Measurements from ENCODE around the gene TBKBP1. TPM values are rescaled to one million over a fixed set of nuclear protein-coding genes. Genes with fewer than 3 reads are reported as not detected.

The TBKBP1 gene
- polyA plus RNA-seq, 3 donors = 0.22 to 7.7 (median 0.45) TPM

GRCh38 chr17:47702391-47702995 lies 8.5 kb downstream of the TBKBP1 start:
- peaks cover 0 to 5% (median 0%) of the 10 kb centered on the region in 7 donors for H3K9me3 Mint-ChIP-seq
- H3K4me3 Mint-ChIP-seq = no peak overlapping the region
- Histone ChIP-seq H3K9me3 (replicated peaks in 1 of 2; ENCODE audit: control insufficient read depth in 1 of 2, insufficient read depth in 1 of 2, low read length in 2 of 2) (no peaks in the 10 kb centered on the region), H3K36me3 (replicated peaks in 1 of 2; ENCODE audit: control insufficient read depth in 1 of 2, insufficient read depth in 2 of 2, low read length in 2 of 2) (no peaks in the 10 kb centered on the region), H3K4me1 (ENCODE audit: control insufficient read depth in 1 of 2, insufficient read depth in 2 of 2, low read length in 2 of 2) (peaks cover 41 to 44% of the 10 kb centered on the region in 2 donors), H3K4me3 (replicated peaks in 1 of 3; ENCODE audit: low read depth in 2 of 3, low read length in 3 of 3) (no peak overlapping the region), H3K27me3 (ENCODE audit: control insufficient read depth in 2 of 2, insufficient read depth in 2 of 2, low read length in 2 of 2) (peaks cover 0 to 15% of the 10 kb centered on the region in 2 donors), H4K20me1 (ENCODE audit: insufficient read depth, low read length) (peaks cover 6% of the 10 kb centered on the region), H3K4me2 (replicated peaks; ENCODE audit: extremely low read depth, low read length, poor library complexity, severe bottlenecking) (peak overlapping the region; percentile 78), H3K9ac (ENCODE audit: insufficient read depth, low read length, poor library complexity, severe bottlenecking) (no peak overlapping the region), H2AFZ (ENCODE audit: insufficient read depth, low read depth, low read length, poor library complexity, severe bottlenecking) (no peak overlapping the region), H3K27ac (ENCODE audit: low read depth in 1 of 2, low read length in 2 of 2) (no peak overlapping the region), H3K79me2 (ENCODE audit: insufficient read depth, low read length) (no peaks in the 10 kb centered on the region)
- H3K4me1 Mint-ChIP-seq = peaks cover 46% of the 10 kb centered on the region
- H3K27me3 Mint-ChIP-seq (ENCODE audit: low read depth in 3 of 3) = peaks cover 18 to 34% (median 18%) of the 10 kb centered on the region in 3 donors
- 100% methylated on average over 4 of the region's 12 CpGs for WGBS (ENCODE audit: insufficient coverage)
- TF ChIP-seq CTCF (IDR thresholded peaks at IDR 0.05) = no peak
- intact Hi-C loops (cut with micrococcal nuclease) = no loop called here
- H3K27ac Mint-ChIP-seq = peak overlapping the region in 2 of 7 donors; percentile 18 to 68
- H3K36me3 Mint-ChIP-seq = peaks cover 3 to 4% of the 10 kb centered on the region in 2 donors
- no peak for DNase-seq

- DNase-seq = peak in 1 of 3 donors; percentile 26
- H2AFZ ChIP-seq (ENCODE audit: insufficient read depth, low read depth, low read length, poor library complexity, severe bottlenecking) = peak overlapping the region; percentile 73
- H3K9ac ChIP-seq (ENCODE audit: insufficient read depth, low read length, poor library complexity, severe bottlenecking) = no peak overlapping the region
- Mint-ChIP-seq H3K36me3 (peaks cover 3 to 4% of the 10 kb centered on the region in 2 donors), H3K4me3 (peak overlapping the region; percentile 48 to 76), H3K4me1 (peaks cover 49% of the 10 kb centered on the region), H3K27me3 (ENCODE audit: low read depth in 3 of 3) (peaks cover 18 to 33% (median 18%) of the 10 kb centered on the region in 3 donors), H3K27ac (peak overlapping the region in 1 of 7 donors; percentile 41), H3K9me3 (peaks cover 0 to 5% (median 0%) of the 10 kb centered on the region in 7 donors)
- no peak overlapping the region for H3K27ac ChIP-seq (ENCODE audit: low read depth in 1 of 2, low read length in 2 of 2)
- H3K4me2 ChIP-seq (replicated peaks; ENCODE audit: extremely low read depth, low read length, poor library complexity, severe bottlenecking) = peak overlapping the region; percentile 78
- H3K27me3 ChIP-seq (ENCODE audit: control insufficient read depth in 2 of 2, insufficient read depth in 2 of 2, low read length in 2 of 2) = peaks cover 0 to 15% of the 10 kb centered on the region in 2 donors
- no peaks in the 10 kb centered on the region for H3K9me3 ChIP-seq (replicated peaks in 1 of 2; ENCODE audit: control insufficient read depth in 1 of 2, insufficient read depth in 1 of 2, low read length in 2 of 2)
- peaks cover 6% of the 10 kb centered on the region for H4K20me1 ChIP-seq (ENCODE audit: insufficient read depth, low read length)
- H3K79me2 ChIP-seq (ENCODE audit: insufficient read depth, low read length) = no peaks in the 10 kb centered on the region
- intact Hi-C loops (cut with micrococcal nuclease) = no loop called here
- peak overlapping the region in 2 of 3 experiments; percentile 19 to 68 for H3K4me3 ChIP-seq (replicated peaks in 1 of 3; ENCODE audit: low read depth in 2 of 3, low read length in 3 of 3)
- no peaks in the 10 kb centered on the region for H3K36me3 ChIP-seq (replicated peaks in 1 of 2; ENCODE audit: control insufficient read depth in 1 of 2, insufficient read depth in 2 of 2, low read length in 2 of 2)
- TF ChIP-seq CTCF (IDR thresholded peaks at IDR 0.05) = no peak
- peaks cover 41 to 47% of the 10 kb centered on the region in 2 donors for H3K4me1 ChIP-seq (ENCODE audit: control insufficient read depth in 1 of 2, insufficient read depth in 2 of 2, low read length in 2 of 2)
- WGBS (ENCODE audit: insufficient coverage) = 0% methylated on average over 2 of the region's 15 CpGs
These were observed 9.2 kb downstream of the TBKBP1 start for GRCh38 chr17:47703191-47703591.
